ENCODE results near the gene PHGDH. TPM values are rescaled to one million over a fixed set of nuclear protein-coding genes. Genes with fewer than 3 reads are reported as not detected.
"Not testable (repeated sequence)": the region's sequence is repeated elsewhere in the genome, so short reads cannot be mapped to it uniquely, and the experiment has no call there.

Gene PHGDH
- total and polyA plus RNA-seq, 5 donors from 2014 or later, result 1.5 to 6.6 (median 4.4) TPM

DNA sequence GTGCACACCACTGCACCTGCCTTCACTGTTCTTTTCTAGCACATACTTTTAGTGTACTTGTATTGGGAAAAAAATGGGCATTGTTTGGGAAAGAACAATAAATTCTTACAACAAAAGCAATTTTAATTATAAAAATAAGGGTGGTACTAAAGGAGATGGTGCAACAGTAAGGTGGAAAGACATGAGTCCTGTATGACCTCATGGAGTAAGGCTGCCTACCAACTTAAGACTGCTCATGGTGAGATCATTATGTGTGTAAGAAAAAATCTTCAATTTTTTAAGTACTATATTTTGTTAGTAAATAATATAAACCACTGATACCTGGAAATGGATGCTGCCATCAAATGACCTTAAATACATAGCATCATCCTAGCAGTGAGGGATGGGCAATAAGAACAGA lies 29.6 kb upstream of the PHGDH start:
- Mint-ChIP-seq H3K4me1 (no peaks in the 10 kb centered on the region), H3K27me3 (peaks cover 7% of the 10 kb centered on the region), H3K36me3 (no peaks in the 10 kb centered on the region), H3K4me3 (no peak overlapping the region), H3K9me3 (no peaks in the 10 kb centered on the region), H3K27ac (no peak overlapping the region)
- Histone ChIP-seq H3K4me3 (ENCODE audit: low read depth, low read length) (no peak overlapping the region), H3K27me3 (ENCODE audit: control insufficient read depth, insufficient read depth, low read length) (no peaks in the 10 kb centered on the region), H3K27ac (ENCODE audit: insufficient read depth, low read length, poor library complexity, severe bottlenecking) (no peak overlapping the region), H3K36me3 (ENCODE audit: control insufficient read depth, insufficient read depth, low read length) (no peaks in the 10 kb centered on the region), H3K4me1 (ENCODE audit: control insufficient read depth, insufficient read depth, low read length, poor library complexity, severe bottlenecking) (no peaks in the 10 kb centered on the region), H3K9me3 (ENCODE audit: control insufficient read depth in 2 of 2, low read length in 2 of 2) (no peaks in the 10 kb centered on the region)
- no peak for DNase-seq
- no peak for ATAC-seq (ENCODE audit: low read depth in 2 of 2)

DNA sequence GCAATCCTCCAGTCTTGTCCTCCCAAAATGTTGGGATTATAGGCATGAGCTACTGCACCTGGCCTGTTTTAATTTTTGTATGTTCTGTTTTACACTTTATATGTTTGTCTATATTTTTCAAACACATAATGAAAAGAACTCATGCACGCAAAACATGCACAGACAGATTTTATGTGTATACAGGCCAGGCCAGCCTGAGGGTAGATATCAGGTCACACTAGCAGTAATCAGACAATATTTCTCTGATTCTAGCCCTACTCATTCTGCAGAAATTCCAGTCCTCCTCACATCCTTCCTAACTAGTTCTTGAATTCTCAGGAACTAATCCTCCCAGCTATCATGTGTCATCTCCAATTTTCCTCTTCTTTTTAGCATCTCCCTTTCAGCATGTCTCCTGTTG lies 27.8 kb upstream of the PHGDH start:
- Histone ChIP-seq H3K4me1 (ENCODE audit: control insufficient read depth, insufficient read depth, low read length, poor library complexity, severe bottlenecking) (no peaks in the 10 kb centered on the region), H3K27me3 (ENCODE audit: control insufficient read depth, insufficient read depth, low read length) (no peaks in the 10 kb centered on the region), H3K36me3 (ENCODE audit: control insufficient read depth, insufficient read depth, low read length) (no peaks in the 10 kb centered on the region), H3K27ac (ENCODE audit: insufficient read depth, low read length, poor library complexity, severe bottlenecking) (no peak overlapping the region), H3K4me3 (ENCODE audit: low read depth, low read length) (no peak overlapping the region), H3K9me3 (ENCODE audit: control insufficient read depth in 2 of 2, low read length in 2 of 2) (no peaks in the 10 kb centered on the region)
- DNase-seq (no peak), ATAC-seq (ENCODE audit: low read depth in 2 of 2) (no peak)
- H3K27ac Mint-ChIP-seq, result no peak overlapping the region
- no peaks in the 10 kb centered on the region for H3K4me1 Mint-ChIP-seq
- H3K4me3 Mint-ChIP-seq, result no peak overlapping the region
- H3K36me3 Mint-ChIP-seq, result no peaks in the 10 kb centered on the region
- peaks cover 0 to 2% (median 0%) of the 10 kb centered on the region in 7 donors for H3K9me3 Mint-ChIP-seq
- peaks cover 7% of the 10 kb centered on the region for H3K27me3 Mint-ChIP-seq

DNA sequence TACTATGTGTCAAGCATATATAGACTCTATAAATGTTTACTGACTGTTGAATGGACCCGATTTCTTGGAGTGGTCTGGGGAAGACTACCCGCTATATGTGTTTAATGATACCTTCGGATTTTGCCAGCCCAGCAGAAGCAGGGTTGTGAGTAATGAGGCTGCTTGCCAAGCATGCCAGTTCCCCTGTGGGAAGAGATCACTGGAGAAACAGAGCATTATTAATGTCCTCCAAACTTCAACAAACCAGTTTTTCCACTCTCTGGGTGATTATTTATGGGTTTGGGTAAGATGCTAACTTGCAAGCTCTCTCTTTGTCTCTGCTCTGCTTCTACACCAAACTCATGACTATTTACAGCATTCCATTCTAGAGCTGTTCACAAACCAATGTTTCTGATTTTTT lies 25.1 kb upstream of the PHGDH start:
- H3K9me3 ChIP-seq (ENCODE audit: control insufficient read depth in 2 of 2, low read length in 2 of 2), result no peaks in the 10 kb centered on the region
- ATAC-seq (ENCODE audit: low read depth in 2 of 2), result no peak
- H3K4me3 ChIP-seq (ENCODE audit: low read depth, low read length), result no peak overlapping the region
- no peaks in the 10 kb centered on the region for H3K4me1 ChIP-seq (ENCODE audit: control insufficient read depth, insufficient read depth, low read length, poor library complexity, severe bottlenecking)
- H3K27ac ChIP-seq (ENCODE audit: insufficient read depth, low read length, poor library complexity, severe bottlenecking), result no peak overlapping the region
- H3K9me3 Mint-ChIP-seq, result peaks cover 0 to 3% (median 0%) of the 10 kb centered on the region in 7 donors
- H3K36me3 ChIP-seq (ENCODE audit: control insufficient read depth, insufficient read depth, low read length), result no peaks in the 10 kb centered on the region
- peaks cover 7% of the 10 kb centered on the region for H3K27me3 Mint-ChIP-seq
- H3K4me3 Mint-ChIP-seq, result no peak overlapping the region
- no peak for DNase-seq
- H3K4me1 Mint-ChIP-seq, result no peaks in the 10 kb centered on the region
- no peaks in the 10 kb centered on the region for H3K27me3 ChIP-seq (ENCODE audit: control insufficient read depth, insufficient read depth, low read length)
- H3K36me3 Mint-ChIP-seq, result no peaks in the 10 kb centered on the region
- H3K27ac Mint-ChIP-seq, result no peak overlapping the region

DNA sequence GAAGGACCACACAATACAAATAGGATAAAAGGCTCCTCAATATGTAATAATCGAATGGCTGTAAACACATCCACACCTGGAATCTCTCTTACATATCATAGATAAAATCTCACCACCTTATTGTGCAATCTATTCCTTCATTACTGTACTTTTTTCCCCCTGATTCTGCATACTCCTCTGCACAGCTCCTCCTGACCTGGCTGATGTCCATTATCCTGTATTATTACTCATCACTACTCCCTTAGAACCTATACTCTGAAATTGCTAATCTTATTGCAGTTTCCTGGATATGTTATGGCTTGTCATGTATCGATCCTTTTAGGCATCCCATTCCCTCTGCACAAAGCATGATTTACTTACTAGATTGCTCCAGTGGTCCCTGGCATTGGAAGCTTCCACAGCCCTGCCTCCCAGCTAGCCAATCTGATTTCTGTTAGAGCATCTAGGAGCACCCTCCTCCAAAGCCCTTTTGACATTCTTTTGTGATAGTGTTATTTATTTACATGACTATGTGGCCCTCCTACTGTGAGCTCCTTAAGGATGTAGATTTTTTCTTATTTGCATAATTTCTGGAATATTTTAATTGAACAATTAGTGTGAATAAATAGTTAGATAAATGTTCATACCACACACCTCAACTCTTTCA lies 24.2 kb upstream of the PHGDH start:
- Mint-ChIP-seq H3K4me1 (no peaks in the 10 kb centered on the region), H3K9me3 (peaks cover 0 to 3% (median 2%) of the 10 kb centered on the region in 7 donors), H3K27ac (no peak overlapping the region), H3K27me3 (peaks cover 7% of the 10 kb centered on the region), H3K4me3 (no peak overlapping the region), H3K36me3 (no peaks in the 10 kb centered on the region)
- no peak overlapping the region for H3K4me3 ChIP-seq (ENCODE audit: low read depth, low read length)
- H3K9me3 ChIP-seq (ENCODE audit: control insufficient read depth in 2 of 2, low read length in 2 of 2), result no peaks in the 10 kb centered on the region
- no peak overlapping the region for H3K27ac ChIP-seq (ENCODE audit: insufficient read depth, low read length, poor library complexity, severe bottlenecking)
- no peaks in the 10 kb centered on the region for H3K27me3 ChIP-seq (ENCODE audit: control insufficient read depth, insufficient read depth, low read length)
- DNase-seq (no peak), ATAC-seq (ENCODE audit: low read depth in 2 of 2) (no peak)
- no peaks in the 10 kb centered on the region for H3K4me1 ChIP-seq (ENCODE audit: control insufficient read depth, insufficient read depth, low read length, poor library complexity, severe bottlenecking)
- no peaks in the 10 kb centered on the region for H3K36me3 ChIP-seq (ENCODE audit: control insufficient read depth, insufficient read depth, low read length)

DNA sequence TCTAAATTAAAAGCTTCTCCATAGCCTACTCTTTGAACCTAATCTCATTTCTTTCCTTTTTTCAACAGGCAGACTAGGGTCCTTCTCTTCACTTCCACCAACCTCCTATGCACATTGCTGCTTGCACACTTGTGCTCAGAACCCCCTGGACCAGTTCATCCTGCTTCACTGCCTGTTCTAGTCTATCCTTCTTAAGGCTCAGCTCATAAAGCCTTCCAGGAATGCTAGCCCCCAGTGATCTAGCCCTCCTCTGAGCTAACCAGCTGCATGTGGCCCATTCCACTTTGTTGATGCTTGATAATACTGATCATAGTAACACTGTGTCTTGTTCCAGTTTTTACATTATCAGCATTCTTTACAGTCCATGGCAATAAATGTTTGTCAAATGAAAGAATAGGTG lies 22.9 kb upstream of the PHGDH start:
- H3K36me3 Mint-ChIP-seq, result no peaks in the 10 kb centered on the region
- no peak overlapping the region for H3K4me3 Mint-ChIP-seq
- H3K27me3 Mint-ChIP-seq, result peaks cover 7% of the 10 kb centered on the region
- Histone ChIP-seq H3K36me3 (ENCODE audit: control insufficient read depth, insufficient read depth, low read length) (no peaks in the 10 kb centered on the region), H3K4me3 (ENCODE audit: low read depth, low read length) (no peak overlapping the region), H3K27me3 (ENCODE audit: control insufficient read depth, insufficient read depth, low read length) (no peaks in the 10 kb centered on the region), H3K4me1 (ENCODE audit: control insufficient read depth, insufficient read depth, low read length, poor library complexity, severe bottlenecking) (no peaks in the 10 kb centered on the region), H3K9me3 (ENCODE audit: control insufficient read depth in 2 of 2, low read length in 2 of 2) (no peaks in the 10 kb centered on the region), H3K27ac (ENCODE audit: insufficient read depth, low read length, poor library complexity, severe bottlenecking) (no peak overlapping the region)
- H3K4me1 Mint-ChIP-seq, result no peaks in the 10 kb centered on the region
- H3K27ac Mint-ChIP-seq, result no peak overlapping the region
- DNase-seq (no peak), ATAC-seq (ENCODE audit: low read depth in 2 of 2) (no peak)
- peaks cover 0 to 4% (median 2%) of the 10 kb centered on the region in 7 donors for H3K9me3 Mint-ChIP-seq

DNA sequence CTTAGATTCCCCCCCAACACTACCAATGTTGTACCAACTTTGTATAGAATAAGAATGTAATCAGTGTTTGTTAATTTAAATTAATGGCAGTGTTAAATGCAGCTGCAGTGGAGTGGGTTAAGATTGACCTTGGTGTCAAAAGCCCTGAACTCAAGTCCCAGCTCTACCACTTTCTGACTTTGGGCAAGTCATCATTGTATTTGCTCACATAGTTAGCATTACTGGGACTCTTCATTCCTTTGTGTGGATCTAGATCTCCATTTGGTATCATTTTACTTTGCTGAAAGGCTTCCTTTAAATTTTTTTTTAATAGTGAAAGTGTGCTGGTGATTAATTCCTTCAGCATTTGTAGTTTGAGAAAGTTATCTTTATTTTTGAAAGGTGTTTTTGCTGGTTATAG lies 22.2 kb upstream of the PHGDH start:
- no peaks in the 10 kb centered on the region for H3K36me3 Mint-ChIP-seq
- no peaks in the 10 kb centered on the region for H3K4me1 Mint-ChIP-seq
- Histone ChIP-seq H3K36me3 (ENCODE audit: control insufficient read depth, insufficient read depth, low read length) (no peaks in the 10 kb centered on the region), H3K27me3 (ENCODE audit: control insufficient read depth, insufficient read depth, low read length) (no peaks in the 10 kb centered on the region), H3K9me3 (ENCODE audit: control insufficient read depth in 2 of 2, low read length in 2 of 2) (no peaks in the 10 kb centered on the region), H3K27ac (ENCODE audit: insufficient read depth, low read length, poor library complexity, severe bottlenecking) (no peak overlapping the region), H3K4me3 (ENCODE audit: low read depth, low read length) (no peak overlapping the region), H3K4me1 (ENCODE audit: control insufficient read depth, insufficient read depth, low read length, poor library complexity, severe bottlenecking) (no peaks in the 10 kb centered on the region)
- H3K9me3 Mint-ChIP-seq, result peaks cover 0 to 4% (median 2%) of the 10 kb centered on the region in 7 donors
- H3K27me3 Mint-ChIP-seq, result peaks cover 1% of the 10 kb centered on the region
- DNase-seq (no peak), ATAC-seq (ENCODE audit: low read depth in 2 of 2) (no peak)
- H3K4me3 Mint-ChIP-seq, result no peak overlapping the region
- H3K27ac Mint-ChIP-seq, result no peak overlapping the region

DNA sequence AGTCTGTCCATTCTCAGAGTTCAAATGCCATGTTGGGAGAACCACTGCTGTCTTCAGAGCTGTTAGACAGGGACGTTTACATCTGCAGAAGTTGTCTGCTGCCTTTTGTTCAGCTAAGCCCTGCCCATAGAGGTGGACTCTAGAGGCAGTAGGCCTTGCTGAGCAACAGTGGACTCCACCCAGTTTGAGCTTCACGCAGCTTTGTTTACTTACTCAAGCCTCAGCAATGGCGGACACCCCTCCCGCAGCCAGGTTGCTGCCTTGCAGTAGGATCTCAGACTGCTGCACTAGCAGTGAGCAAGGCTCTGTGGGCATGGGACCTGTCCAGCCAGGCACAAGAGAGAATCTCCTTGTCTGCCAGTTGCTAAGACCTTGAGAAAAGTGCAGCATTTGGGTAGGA lies 14.9 kb upstream of the PHGDH start:
- H3K4me1 Mint-ChIP-seq; H3K4me3 ChIP-seq (ENCODE audit: low read depth, low read length); ATAC-seq (ENCODE audit: low read depth in 2 of 2); H3K27ac ChIP-seq (ENCODE audit: insufficient read depth, low read length, poor library complexity, severe bottlenecking); H3K27ac Mint-ChIP-seq; H3K27me3 Mint-ChIP-seq; DNase-seq; H3K36me3 Mint-ChIP-seq; H3K9me3 ChIP-seq (ENCODE audit: control insufficient read depth in 2 of 2, low read length in 2 of 2); H3K4me3 Mint-ChIP-seq; H3K27me3 ChIP-seq (ENCODE audit: control insufficient read depth, insufficient read depth, low read length); H3K36me3 ChIP-seq (ENCODE audit: control insufficient read depth, insufficient read depth, low read length); H3K4me1 ChIP-seq (ENCODE audit: control insufficient read depth, insufficient read depth, low read length, poor library complexity, severe bottlenecking): not testable (repeated sequence)
- H3K9me3 Mint-ChIP-seq, result peaks cover 0 to 14% (median 12%) of the 10 kb centered on the region in 7 donors

DNA sequence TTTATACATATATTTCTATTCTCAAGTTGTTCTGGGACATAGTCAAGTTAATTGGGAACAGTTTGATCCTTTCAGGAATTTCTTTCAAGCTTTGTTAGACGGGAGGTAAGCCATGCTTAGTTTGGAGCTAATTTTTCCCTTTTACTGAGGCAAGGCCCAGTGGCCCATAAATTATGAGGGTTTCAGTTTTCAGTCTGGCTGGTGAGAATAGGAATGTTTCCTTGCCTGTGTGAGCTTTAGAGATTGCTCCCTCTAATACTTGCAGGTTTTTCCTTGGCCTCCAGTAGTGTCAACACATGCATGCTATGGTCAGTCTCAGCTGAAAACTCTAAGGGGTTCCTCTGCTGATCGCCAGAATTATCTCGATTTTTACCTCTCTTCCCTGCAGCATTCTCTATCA lies 14.1 kb upstream of the PHGDH start:
- Mint-ChIP-seq H3K27me3 (peaks cover 4% of the 10 kb centered on the region), H3K9me3 (peaks cover 0 to 21% (median 12%) of the 10 kb centered on the region in 7 donors), H3K4me3 (no peak overlapping the region), H3K36me3 (no peaks in the 10 kb centered on the region), H3K4me1 (no peaks in the 10 kb centered on the region), H3K27ac (no peak overlapping the region)
- peaks cover 4 to 5% of the 10 kb centered on the region in 2 experiments for H3K9me3 ChIP-seq (ENCODE audit: control insufficient read depth in 2 of 2, low read length in 2 of 2)
- H3K4me3 ChIP-seq (ENCODE audit: low read depth, low read length), result no peak overlapping the region
- H3K36me3 ChIP-seq (ENCODE audit: control insufficient read depth, insufficient read depth, low read length), result no peaks in the 10 kb centered on the region
- H3K27ac ChIP-seq (ENCODE audit: insufficient read depth, low read length, poor library complexity, severe bottlenecking), result no peak overlapping the region
- DNase-seq (no peak), ATAC-seq (ENCODE audit: low read depth in 2 of 2) (no peak)
- peaks cover 3% of the 10 kb centered on the region for H3K27me3 ChIP-seq (ENCODE audit: control insufficient read depth, insufficient read depth, low read length)
- H3K4me1 ChIP-seq (ENCODE audit: control insufficient read depth, insufficient read depth, low read length, poor library complexity, severe bottlenecking), result no peaks in the 10 kb centered on the region

Data from CD4-positive, CD25-positive, alpha-beta regulatory T cell (primary cell).